Activated CD8-positive, alpha-beta memory T cell treated with anti-CD3 and anti-CD28 coated beads for 4 hours (primary cell): Measurements from ENCODE around the gene PELI3.

Experiments used
- DNase-seq, 2 donors: peaks; one replicate each; pipeline ENCODE4 v3.0.0-alpha.2; 2020; ENCODE audit warnings: low read depth in 2 of 2

Gene PELI3

GRCh38 chr11:66475349-66476172 is 8.9 kb downstream of the PELI3 start:
- no peak for DNase-seq

- DNase-seq = no peak
These were observed 9.6 kb downstream of the PELI3 start for GRCh38 chr11:66476173-66476840.

GRCh38 chr11:66476841-66477251 is 10.1 kb downstream of the PELI3 start:
- DNase-seq = no peak

DNA sequence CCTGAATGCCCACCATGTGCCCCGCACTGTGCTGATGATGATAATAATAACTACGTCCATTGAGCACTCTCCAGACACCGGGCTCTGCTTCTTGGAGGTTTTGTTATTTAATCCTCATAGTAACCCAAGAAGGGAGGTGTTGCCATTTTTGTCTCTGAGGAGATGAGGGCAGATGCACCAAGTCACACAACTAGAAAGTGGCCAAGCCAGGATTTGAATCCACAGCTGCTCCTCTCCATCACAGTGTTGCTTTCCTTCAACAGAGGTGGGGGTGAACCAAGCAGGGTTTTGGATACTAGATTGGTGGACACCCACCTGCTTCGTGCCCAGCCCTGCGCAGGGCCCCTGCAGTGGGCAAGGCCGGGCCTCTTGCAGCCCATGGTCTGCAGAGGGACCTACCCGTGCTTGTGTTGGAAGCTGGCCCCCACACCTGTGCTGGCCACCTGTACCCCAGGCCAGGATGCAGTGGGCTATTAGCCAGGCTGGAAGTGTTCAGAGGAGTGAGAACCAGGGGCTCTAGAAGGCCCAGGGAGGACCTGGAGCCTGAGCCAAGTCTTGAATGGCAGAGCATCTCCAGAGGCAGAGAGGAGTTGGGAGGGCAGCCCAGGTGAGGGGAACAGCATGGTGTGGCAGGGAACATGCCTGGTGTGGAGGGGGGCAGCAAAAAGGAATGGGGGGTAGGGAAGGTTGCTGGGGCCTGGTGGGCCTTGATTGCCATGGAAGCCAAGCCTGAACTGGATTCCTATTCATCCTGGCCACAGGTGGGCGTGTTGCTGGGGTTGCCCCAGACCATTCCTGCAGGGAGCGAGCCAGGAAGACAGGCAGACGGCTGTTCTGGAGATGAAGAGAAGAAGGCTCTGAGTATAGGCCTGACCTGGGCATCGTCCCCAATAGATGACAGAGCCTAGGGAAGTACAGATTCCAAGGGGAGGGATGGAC is 10.8 kb downstream of the PELI3 start:
- DNase-seq = no peak

DNA sequence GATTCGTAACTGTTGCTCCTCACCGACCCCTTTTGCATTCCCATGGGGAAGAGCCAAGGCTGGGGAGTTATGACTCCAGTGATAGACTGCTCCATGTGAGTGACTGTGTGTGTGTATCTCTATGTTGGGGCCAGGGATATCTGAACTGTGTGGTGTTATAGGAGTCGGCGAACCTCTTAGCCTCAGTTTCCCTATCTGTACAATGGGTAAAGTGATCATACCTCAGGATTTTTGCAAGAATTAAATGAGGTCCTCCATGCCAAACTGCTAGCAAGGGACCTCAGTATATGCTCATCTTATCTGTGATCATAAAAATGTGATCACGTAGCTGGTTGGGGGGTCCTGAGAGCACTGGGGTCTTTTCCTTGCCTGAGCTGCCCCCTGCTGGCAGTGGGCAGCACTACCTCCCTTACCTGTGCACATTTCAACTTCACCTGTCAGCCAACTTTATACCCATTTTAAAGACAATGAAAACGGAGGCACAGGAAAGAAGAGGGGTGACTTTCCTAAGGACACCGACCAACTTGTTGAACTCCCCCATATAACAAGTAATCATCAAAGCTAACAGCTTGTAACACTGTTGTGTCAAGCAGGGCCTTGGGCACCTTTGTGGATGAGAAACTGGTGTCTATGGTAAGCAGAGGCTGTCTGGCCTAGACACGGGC is 12.2 kb downstream of the PELI3 start:
- no peak for DNase-seq

- DNase-seq = no peak
These were observed 12.8 kb downstream of the PELI3 start for GRCh38 chr11:66479394-66480116.

DNA sequence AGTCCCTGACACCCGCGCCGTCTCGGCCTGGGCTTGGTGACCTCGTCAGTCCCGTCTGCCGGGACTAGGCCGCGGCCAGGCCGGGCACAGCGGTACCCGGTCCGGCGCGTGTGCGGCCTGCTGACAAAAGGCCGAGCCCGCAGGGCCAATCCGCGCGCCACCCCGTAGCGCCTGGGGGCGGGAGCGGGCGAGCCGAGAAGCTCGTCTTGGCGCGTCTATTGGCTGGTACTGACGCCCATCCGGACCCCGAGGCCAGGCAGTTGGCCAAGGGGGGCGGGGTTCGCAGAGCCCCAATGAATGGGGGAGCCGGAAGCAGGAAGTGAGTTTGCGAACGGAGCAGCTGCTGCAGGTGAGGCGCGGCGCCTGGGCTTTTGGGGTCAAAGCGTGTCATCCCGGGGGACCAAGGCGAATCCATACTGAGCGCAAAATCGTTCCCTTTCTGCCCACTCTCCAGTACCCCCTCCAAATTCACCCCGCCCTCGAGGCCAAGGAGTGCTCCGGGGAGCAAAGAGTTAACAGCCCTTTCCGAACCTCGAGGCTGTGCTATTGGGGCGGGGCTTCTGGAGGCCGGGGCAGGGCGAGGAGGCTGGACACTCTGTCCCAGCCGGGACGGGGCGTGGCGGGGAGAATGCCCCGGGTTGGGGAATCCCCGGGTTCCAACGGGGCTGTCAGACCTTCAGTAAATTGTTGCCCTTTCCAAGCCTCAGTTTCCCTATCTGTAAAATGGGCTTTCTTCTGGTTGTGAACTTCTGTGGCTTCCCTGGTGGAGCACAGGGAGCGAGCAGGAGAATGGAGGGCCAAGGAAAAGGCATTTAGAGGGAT is 13.6 kb downstream of the PELI3 start, which contains the start of gene DPP3:
TSS of gene DPP3 (plus strand) at position 318 of the 822 bp plus-strand sequence. CDS start 1,767 bp downstream, outside the sequence.
- peak; percentile 88 to 89 for DNase-seq

- no peak for DNase-seq
These were observed 18.2 kb downstream of the PELI3 start for GRCh38 chr11:66484806-66485380.

GRCh38 chr11:66488957-66489356 is 22.3 kb downstream of the PELI3 start:
- DNase-seq = no peak

- DNase-seq = no peak
These were observed 22.9 kb downstream of the PELI3 start for GRCh38 chr11:66489636-66490035.

GRCh38 chr11:66491315-66491935 is 24.7 kb downstream of the PELI3 start:
- DNase-seq = no peak

DNA sequence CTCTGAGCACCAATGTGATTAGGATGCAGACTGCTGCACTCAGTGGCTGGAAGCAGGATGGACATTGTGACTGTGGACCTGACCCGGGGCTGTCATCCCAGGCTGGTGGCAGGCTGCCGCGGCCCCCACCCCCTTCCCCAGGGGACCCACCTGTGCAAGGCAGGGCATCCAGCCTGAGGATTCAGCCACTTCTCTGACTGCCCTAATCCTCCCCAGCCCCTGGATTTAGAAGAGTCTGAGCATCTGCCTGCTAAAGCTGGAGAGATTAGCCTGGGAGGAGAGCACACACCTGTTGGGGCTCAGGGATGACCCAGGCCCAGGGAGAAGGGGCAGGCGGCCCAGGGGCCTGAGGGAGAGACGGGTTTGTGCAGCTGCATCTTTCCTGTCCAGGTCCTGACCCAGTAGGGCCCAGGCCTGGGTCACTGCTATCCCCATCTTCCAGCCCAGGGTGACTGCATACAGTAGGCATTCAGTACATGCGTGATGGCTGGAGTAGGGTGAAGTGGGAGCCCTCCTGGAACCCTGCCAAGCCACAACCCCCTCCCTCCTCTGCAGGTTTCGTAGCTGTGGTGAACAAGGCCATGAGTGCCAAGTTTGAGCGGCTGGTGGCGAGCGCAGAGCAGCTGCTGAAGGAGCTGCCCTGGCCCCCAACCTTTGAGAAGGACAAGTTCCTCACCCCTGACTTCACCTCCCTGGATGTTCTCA is 25.6 kb downstream of the PELI3 start:
- no peak for DNase-seq

- DNase-seq = no peak
These were observed 26.4 kb downstream of the PELI3 start for GRCh38 chr11:66493130-66493529.

- no peak for DNase-seq
These were observed 27.8 kb downstream of the PELI3 start for GRCh38 chr11:66494458-66494857.

DNA sequence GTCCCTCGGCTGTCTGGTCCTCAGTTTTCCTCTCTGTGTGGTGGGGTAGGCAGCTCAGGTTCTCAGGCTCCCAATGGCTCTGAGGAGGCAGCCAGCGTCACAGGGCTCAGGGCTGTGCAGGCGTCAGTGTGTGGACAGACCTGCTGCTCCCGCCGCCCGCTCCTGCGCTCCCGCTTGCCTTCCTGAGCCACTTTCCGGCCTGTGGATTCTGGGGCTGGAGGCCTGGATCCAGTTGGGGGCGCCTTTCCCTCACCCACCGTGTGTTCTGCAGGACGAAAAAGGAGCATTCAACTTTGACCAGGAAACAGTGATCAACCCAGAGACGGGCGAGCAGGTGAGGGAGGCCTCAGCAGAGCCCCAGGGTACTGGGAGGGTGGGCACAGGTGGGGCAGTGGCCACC is 28.2 kb downstream of the PELI3 start:
- DNase-seq = no peak

DNA sequence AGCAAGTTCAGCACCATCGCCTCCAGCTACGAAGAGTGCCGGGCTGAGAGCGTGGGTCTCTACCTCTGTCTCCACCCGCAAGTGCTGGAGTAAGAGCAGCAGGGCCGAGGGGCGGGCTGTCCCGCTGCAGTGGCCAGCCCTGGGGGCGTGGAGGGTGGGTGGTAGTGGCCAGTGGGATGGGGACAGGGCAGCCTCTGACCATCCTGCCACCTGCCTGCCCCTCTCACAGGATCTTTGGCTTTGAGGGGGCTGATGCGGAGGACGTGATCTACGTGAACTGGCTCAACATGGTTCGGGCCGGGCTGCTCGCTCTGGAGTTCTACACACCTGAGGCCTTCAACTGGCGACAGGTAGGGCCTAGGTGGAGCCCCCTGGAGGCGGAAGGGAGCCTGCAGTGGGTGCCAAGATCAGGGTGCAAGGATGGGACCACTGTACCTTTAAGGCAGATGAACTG is 28.7 kb downstream of the PELI3 start:
- DNase-seq = no peak

- no peak for DNase-seq
These were observed 30.5 kb downstream of the PELI3 start for GRCh38 chr11:66497206-66497605.

GRCh38 chr11:66498506-66498905 is 31.8 kb downstream of the PELI3 start:
- no peak for DNase-seq
